Brain pericyte (primary cell): Measurements from ENCODE around the gene AFTPH.

Experiments used
- DNase-seq: peaks from one replicate; pipeline ENCODE4 v3.0.0-alpha.2; 2012; ENCODE audit warnings: low read depth, low spot score

Gene AFTPH

DNA sequence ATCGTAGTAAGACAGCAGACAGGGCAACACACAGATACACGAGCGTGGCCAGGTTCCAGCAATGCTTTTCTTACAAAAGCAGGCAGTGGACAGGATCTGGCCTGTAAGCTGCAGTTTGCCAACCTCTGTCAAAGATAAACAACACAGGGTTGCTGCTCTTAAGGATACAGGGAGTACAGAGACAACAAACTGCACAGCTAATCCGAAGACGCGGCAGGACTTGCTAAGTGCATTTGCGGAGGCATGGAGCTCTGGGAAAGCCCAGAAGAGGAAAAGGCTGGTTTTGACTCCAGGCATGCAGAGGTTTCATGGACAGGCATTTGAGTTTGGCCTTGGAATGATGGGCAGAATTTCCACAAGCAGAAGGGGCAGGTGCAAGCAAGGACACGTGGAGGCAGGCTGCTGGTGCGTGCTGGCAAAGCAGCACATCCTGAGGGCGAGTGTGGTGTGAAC is 105.2 kb downstream of the AFTPH start:
- no peak for DNase-seq

DNA sequence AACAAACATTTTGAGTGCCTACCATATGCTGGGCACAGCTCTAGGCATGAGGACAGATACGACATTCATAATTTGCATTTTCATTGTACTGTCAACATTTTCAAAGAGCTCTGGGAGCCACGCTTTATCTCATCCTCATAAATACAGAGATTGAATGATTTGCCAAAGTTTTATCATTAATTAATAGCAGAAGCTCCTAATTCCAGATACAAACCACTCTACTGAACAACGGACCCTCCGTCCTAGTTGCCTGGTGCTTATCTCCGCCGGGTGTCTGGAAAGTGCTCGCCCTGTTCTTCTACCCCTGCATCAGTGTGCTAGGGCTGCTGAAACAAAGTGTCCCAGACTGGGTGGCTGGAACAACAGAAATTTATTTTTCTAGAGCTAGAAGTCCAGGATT is 105.7 kb downstream of the AFTPH start:
- DNase-seq, result no peak

DNA sequence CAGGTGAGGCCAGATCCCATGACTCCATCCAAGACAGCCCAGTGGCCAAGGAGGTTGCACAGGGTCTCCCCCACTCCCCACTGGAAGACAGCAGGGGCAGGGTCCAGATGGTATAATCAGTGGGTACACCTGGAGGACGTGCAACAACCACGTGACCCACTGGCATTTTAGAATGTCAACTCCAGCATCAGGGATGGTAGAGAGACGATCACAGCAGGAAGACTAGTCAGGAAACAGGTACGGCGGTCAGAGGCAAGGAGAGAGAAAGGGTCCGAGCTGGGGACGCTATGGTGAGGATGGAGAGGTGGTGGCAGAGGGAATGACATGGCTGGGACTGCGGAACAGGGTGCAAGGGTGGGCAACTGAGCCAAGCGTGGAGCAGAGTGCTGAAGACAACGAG is 106.6 kb downstream of the AFTPH start:
- no peak for DNase-seq

DNA sequence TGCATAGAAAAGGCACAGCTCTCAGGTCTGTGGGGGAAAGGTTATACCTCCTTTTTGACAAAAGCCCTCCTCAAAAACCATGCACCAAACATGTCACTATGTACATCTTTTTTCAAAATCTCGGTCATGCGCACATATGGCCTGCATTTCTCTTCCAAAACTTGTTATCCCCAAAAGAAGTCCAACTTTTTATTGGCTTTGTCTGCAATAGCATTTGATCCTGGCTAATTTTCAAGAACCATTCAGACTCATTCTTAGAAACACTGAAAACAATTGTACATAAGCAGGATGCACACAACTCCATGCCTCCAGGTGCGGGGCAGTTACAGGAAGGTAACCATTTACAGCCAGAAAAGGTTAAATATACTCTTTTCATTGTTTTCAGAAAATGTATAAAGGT is 107.6 kb downstream of the AFTPH start:
- no peak for DNase-seq

DNA sequence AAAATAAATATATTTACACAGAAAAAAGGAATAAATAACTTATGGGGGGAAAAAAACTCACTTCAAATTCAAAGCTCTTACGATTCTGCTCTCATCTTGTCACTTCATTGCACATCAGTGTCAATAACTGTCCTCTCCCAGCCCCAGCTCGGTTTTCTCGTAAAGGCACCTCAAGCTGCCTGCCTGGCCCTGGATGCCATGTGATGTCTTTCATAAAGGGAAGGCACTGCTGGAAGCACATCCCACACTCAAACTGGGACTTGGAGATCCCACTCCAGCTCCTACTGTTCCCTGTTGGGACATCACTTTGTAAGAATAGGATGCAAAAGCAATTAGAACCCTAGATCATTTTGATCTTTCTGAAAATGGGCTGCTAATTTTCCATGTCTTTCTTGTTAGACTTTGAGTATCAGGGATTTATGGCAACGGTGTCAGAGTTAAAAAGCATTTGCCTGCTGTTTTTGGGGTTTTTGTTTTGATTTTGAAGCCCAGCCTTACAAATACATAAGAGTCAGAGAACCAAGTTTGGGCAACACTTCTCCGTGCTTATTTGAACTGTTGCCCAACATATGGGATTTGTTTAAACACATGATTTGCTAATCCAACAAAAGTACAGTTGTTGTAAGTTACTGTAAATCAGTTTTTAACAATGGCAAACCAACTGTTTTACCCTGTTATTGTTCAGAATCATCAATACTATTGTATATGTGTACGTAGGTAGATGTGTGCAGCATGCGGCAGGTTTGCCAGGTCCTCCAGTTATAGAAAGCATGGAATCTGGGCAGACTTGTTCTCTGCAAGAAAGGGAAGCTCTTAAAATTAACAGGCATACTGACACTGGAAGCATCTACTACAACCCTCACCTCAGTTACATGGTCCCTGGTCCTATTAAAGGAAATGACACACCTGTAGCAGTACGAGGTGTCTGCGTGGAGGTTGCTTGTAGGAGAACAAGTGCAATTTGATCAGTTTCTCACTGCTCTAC is 109.0 kb downstream of the AFTPH start:
- no peak for DNase-seq

DNA sequence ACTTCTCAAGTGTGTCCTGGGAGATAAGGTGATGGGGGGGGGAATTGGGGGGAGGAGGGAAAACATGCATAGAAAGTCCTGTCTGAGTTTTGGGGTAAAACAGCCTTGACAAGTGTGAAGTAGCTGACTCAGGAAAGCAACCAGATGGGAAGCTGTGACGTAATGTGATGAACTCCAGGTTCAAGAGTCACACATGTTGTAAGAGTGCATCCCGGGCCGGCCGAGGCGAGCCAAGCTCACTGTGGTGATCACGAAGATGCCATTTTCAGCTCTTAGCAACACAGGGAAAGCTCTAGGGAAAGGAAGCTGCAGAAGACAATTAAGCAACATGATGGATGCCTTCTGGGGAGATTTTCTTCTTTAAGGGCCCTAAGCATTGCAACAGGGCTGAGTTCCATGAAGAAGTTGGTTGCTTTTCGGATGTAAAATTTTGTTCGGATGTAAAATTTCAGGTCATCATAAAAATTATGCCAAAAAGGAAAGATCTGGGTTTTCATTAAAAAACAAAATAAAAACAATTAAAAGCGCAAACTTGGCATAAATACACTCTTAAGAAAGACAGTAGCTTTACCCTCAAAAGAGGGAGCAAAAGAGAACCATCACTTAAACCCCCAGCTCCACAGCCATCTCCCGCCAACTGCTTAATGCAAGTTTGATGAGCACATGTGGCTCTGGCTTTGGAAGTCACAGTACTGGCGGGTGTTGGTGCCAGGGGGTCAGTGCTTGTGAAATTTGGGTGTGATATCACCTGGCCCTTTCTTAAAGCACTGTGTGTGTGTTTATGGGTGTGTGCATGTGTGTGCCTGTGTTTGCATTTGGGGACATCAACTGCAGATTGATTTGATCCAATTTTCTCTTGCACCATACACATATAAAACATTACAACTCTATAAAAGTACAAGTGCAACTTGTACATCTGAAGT is 110.5 kb downstream of the AFTPH start:
- DNase-seq, result no peak

DNA sequence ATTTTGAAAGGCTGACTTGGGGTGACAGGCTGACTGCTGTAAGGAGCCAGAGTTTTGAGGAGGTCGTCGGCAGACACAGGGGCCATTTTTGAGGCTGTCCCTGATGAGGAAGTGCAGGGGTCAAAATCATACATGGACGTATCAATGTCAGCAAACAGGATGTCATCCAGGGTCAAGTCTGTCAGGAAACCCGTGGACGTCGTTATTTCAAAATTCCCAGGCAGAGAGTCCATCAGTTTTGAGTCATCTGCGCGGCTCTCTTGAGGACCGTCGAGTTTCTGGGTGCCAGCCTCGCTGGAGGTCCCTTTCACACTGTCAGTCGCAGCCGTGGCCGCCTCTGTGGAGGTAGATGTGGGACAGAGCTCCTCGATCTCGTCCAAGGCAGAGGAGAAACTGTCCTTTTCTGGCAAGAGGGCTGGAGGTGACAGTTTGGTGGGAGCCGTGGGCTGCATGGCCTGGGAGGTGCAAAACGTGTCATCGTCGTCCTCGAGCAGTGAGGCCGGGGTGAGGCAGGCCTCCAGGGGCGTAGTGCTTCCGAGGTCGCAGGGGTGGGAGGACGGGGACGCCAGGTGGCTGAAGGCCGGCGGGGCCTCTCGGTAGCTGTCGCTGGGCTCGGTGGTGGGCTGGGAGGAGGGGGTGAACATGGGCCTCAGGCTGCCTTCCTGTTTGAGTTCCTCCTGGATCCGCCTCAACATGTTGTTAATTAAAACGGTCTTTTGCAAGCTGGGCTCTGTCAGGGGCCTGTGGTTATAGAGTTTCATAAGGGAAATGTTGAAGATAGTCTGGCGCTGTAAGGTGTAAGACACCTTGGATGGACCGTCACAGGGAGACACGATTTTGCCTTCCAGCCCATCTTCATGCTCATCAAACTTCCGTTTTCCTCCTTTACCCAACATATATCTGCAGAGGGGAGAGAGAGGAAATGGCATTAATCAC is 112.1 kb downstream of the AFTPH start:
- no peak for DNase-seq

DNA sequence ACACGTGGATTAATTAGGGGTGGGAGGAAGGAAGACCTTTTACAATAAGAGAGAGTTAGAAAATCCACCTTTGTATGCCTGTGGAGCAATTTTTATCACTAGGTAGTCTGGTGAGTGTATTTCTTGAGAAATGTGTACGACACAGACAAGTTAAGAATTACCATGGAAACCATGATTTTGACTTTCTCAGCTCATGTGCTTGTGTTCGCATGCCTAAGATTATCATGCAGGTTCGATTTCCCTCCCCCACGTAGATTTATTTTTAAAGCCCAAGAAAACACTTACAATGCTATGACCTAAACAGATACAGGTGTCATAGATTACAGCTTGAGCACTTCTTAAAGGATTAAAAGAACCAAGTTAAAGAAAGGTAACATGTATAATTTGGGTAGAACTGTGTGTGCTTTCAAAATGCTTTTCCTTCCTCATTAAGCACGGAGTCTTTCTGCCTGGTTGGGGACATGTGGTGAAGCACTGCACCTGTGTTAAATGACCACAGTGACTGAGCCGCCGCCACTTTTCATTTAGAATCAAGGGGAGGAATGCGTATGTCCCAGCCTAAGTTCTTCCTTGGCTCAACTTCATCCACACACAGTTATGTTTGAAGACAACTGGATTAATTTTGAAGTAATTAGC is 113.0 kb downstream of the AFTPH start:
- no peak for DNase-seq

DNA sequence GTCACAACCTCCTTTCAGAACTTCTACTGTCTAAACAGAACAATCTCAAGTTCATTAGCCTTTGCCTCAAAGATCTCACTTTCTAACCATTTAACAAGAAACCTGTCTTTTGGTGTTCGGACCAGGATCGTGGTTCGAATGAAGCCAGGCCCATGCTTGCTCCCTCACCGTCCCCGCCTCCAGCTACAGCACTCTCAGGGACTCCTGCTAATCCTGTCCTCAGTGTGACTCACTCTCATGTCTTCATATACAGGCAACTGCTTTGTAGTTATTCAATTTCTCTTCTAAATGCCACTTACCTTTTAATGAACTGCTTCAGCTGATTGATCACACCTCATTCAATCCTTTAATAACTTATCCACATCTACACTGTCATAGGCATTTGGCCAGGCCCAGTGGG is 113.8 kb downstream of the AFTPH start:
- DNase-seq, result no peak

DNA sequence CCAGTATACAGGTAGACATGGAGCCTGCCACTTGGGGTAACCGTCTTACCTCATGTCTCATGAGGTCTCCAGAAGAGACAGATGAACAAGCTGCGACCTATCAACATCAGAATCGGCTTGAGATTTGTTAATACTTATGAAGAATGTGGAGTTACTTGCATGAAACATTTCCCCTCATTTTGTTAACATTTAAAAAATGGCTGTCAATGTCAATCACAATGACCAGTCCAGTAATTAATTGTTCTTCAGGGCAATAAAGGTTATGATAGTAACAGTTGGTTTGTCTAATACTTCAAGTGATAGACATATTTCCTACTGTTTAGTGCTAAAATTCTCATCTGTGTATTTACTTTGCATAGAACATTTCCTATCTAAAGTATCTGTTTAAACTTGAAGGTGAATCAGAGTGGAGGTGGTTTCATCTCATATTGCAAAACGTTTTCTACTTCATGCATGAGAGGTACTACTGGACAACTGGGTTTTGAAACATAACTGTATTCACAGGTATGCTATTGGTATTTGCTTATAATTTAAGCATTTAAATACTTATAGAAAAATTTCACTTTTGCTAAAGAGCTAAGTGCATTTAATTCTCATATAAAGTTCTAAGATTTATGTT is 114.5 kb downstream of the AFTPH start:
- DNase-seq, result no peak

DNA sequence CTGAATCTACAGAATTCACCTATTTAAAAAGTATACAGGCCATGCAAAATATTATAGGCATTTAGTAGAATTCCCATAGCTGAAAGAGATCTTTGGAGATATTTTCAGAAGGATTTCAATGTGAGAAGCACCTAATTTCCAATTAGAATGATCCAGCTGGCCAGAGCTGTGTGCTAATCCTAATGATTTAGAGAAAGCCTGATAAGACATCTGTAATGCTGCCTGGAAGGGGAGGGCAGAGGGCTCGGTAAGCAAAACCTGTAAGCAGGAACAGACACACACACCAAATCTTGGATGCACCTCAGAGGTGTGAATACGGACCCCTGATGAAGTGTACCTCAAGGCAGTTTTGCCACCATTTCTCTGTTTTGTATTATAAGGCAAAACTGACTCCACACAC is 115.6 kb downstream of the AFTPH start:
- DNase-seq, result no peak

DNA sequence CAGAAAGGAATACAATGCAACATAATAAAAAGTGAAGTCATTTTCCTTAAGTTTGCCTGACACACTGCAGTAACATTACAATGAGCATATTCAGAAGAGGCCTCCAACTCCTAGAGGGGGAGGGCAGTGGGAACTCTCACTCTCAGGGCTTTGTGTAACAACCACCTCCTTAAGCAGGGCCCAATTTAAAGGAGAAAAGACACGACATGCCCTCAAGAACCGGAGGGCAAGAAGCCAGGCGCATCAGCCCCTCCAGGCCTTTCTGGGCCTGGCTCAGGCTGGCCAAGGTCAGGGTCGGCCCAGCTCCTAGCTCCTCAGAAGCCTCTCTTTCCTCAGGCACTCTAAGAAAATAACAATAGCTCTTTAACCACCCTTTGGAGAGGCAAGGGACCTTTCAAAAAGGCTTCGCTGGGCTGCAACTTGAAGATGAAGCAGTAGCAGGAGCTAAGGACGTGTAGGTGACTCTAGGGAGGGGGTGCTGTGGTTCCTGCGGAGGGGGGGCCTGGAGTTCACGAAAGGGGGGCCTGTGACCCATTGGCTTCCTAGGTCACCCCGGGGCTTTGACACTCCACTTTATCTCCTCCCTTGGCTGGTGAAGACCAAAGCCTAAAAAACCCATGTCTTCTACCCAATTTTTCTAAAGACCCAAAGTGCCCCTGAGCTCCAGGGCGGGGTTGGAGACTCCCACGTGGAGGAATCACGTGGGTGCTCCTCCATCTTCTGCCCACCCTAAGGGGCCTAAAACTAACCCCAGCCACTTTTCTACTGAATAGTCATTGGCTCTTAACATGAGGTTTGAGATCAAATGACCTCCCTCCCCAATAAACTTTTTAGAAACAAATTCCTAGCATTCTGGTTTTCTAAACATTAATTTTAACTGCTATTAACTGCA is 116.3 kb downstream of the AFTPH start:
- no peak for DNase-seq

DNA sequence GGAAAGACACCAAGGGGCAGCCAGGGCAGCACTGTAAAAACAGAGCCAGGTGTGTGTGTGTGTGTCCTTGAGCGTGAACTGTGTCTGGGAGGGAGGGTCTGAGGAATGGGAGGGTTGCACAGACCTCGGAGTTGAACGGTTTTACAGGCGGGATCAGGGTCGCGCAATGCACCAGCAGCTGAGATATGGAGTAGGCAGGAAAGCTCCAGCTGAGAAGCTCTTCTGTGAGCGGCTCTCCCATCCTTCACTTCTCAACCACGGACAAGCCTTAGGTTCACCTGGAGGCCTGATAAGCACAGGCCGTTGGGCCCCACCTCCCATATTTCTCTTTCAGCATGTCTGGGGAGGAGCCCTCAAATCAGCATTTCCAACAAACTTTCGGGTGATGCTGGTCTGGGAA is 117.5 kb downstream of the AFTPH start:
- no peak for DNase-seq
